ENCODE measurements around the gene GCDH.
"Not testable (repeated sequence)": the region's sequence is repeated elsewhere in the genome, so short reads cannot be mapped to it uniquely, and the experiment has no call there.

Gene GCDH

GRCh38 chr19:12899891-12900518, 9.0 kb downstream of the GCDH start:
- no peak for DNase-seq (ENCODE audit: low read depth in 4 of 4, low spot score in 1 of 4)

- no peak for DNase-seq (ENCODE audit: low read depth in 4 of 4, low spot score in 1 of 4)
Measured at GRCh38 chr19:12907166-12907565, 16.2 kb downstream of the GCDH start.

- no peak for DNase-seq (ENCODE audit: low read depth in 4 of 4, low spot score in 1 of 4)
Measured at GRCh38 chr19:12912571-12912970, 21.6 kb downstream of the GCDH start.

- DNase-seq (ENCODE audit: low read depth in 4 of 4, low spot score in 1 of 4): no peak
Measured at GRCh38 chr19:12913011-12913561, 22.1 kb downstream of the GCDH start.

- DNase-seq (ENCODE audit: low read depth in 4 of 4, low spot score in 1 of 4): peak in 1 of 4 experiments; percentile 18
Measured at GRCh38 chr19:12913851-12914690, 23.1 kb downstream of the GCDH start.

GRCh38 chr19:12915860-12916259, 24.9 kb downstream of the GCDH start:
- DNase-seq (ENCODE audit: low read depth in 4 of 4, low spot score in 1 of 4): not testable (repeated sequence)

GRCh38 chr19:12918253-12918652, 27.3 kb downstream of the GCDH start:
- DNase-seq (ENCODE audit: low read depth in 4 of 4, low spot score in 1 of 4): no peak

GRCh38 chr19:12921047-12921446, 30.1 kb downstream of the GCDH start:
- DNase-seq (ENCODE audit: low read depth in 4 of 4, low spot score in 1 of 4): no peak

- no peak for DNase-seq (ENCODE audit: low read depth in 4 of 4, low spot score in 1 of 4)
Measured at GRCh38 chr19:12922959-12923358, 32.0 kb downstream of the GCDH start.

- DNase-seq (ENCODE audit: low read depth in 4 of 4, low spot score in 1 of 4): no peak
Measured at GRCh38 chr19:12924621-12925310, 33.8 kb downstream of the GCDH start.

- no peak for DNase-seq (ENCODE audit: low read depth in 4 of 4, low spot score in 1 of 4)
Measured at GRCh38 chr19:12930002-12930645, 39.2 kb downstream of the GCDH start.

GRCh38 chr19:12932392-12933286, 41.7 kb downstream of the GCDH start:
- no peak for DNase-seq (ENCODE audit: low read depth in 4 of 4, low spot score in 1 of 4)

GRCh38 chr19:12933287-12934072, 42.5 kb downstream of the GCDH start, which contains the start of gene FARSA:
FARSA (minus strand) TSS chr19:12933711; CDS start chr19:12933696, 15 bp downstream.
- peak; percentile 72 to 84 (median 82) for DNase-seq (ENCODE audit: low read depth in 4 of 4, low spot score in 1 of 4)

GRCh38 chr19:12935071-12935470, 44.1 kb downstream of the GCDH start:
- no peak for DNase-seq (ENCODE audit: low read depth in 4 of 4, low spot score in 1 of 4)

GRCh38 chr19:12936582-12936981, 45.6 kb downstream of the GCDH start:
- DNase-seq (ENCODE audit: low read depth in 4 of 4, low spot score in 1 of 4): no peak

GRCh38 chr19:12937093-12937926, 46.4 kb downstream of the GCDH start:
- no peak for DNase-seq (ENCODE audit: low read depth in 4 of 4, low spot score in 1 of 4)

GRCh38 chr19:12937927-12938778, 47.2 kb downstream of the GCDH start, which contains the start of gene CALR:
CALR (plus strand) TSS chr19:12938609; CDS start chr19:12938680, 71 bp downstream.
- DNase-seq (ENCODE audit: low read depth in 4 of 4, low spot score in 1 of 4): peak; percentile 92 to 99 (median 96)

Data from stimulated activated CD4-positive, alpha-beta T cell treated with anti-CD3 and anti-CD28 coated beads, Interleukin-1b, Interleukin-23, amount 100 ng/mL, for 24 hours (primary cell).